AG09309 (cell line): ENCODE measurements around the gene PPM1N.

Source experiments
- DNase-seq: peaks from one replicate; pipeline ENCODE4 v3.0.0-alpha.2; 2010; ENCODE audit warnings: low read depth
- H3K4me3 ChIP-seq: 2 replicates; pipeline ENCODE4 v1.5.1; 2011; ENCODE audit warnings: mild to moderate bottlenecking, low read depth, low read length, moderate library complexity; ENCODE audit not compliant: control insufficient read depth
- TF ChIP-seq, protein P1 (sequence below): IDR thresholded peaks from 2 replicates; pipeline ENCODE4 v1.5.1; 2011; ENCODE audit warnings: mild to moderate bottlenecking, low read depth, low read length, inconsistent platforms; ENCODE audit not compliant: insufficient read depth, control insufficient read depth; ENCODE audit errors: missing control alignments

The PPM1N gene

DNA sequence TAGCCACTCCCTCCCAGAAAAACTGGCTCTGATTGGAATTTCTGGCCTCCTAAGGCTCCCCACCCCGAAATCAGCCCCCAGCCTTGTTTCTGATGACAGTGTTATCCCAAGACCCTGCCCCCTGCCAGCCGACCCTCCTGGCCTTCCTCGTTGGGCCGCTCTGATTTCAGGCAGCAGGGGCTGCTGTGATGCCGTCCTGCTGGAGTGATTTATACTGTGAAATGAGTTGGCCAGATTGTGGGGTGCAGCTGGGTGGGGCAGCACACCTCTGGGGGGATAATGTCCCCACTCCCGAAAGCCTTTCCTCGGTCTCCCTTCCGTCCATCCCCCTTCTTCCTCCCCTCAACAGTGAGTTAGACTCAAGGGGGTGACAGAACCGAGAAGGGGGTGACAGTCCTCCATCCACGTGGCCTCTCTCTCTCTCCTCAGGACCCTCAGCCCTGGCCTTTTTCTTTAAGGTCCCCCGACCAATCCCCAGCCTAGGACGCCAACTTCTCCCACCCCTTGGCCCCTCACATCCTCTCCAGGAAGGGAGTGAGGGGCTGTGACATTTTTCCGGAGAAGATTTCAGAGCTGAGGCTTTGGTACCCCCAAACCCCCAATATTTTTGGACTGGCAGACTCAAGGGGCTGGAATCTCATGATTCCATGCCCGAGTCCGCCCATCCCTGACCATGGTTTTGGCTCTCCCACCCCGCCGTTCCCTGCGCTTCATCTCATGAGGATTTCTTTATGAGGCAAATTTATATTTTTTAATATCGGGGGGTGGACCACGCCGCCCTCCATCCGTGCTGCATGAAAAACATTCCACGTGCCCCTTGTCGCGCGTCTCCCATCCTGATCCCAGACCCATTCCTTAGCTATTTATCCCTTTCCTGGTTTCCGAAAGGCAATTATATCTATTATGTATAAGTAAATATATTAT is 24.3 kb upstream of the PPM1N start:
- no peak overlapping the region for H3K4me3 ChIP-seq
- DNase-seq = no peak
- TF ChIP-seq, protein P1, sequence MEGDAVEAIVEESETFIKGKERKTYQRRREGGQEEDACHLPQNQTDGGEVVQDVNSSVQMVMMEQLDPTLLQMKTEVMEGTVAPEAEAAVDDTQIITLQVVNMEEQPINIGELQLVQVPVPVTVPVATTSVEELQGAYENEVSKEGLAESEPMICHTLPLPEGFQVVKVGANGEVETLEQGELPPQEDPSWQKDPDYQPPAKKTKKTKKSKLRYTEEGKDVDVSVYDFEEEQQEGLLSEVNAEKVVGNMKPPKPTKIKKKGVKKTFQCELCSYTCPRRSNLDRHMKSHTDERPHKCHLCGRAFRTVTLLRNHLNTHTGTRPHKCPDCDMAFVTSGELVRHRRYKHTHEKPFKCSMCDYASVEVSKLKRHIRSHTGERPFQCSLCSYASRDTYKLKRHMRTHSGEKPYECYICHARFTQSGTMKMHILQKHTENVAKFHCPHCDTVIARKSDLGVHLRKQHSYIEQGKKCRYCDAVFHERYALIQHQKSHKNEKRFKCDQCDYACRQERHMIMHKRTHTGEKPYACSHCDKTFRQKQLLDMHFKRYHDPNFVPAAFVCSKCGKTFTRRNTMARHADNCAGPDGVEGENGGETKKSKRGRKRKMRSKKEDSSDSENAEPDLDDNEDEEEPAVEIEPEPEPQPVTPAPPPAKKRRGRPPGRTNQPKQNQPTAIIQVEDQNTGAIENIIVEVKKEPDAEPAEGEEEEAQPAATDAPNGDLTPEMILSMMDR = no peak

GRCh38 chr19:45474606-45475521 is 23.4 kb upstream of the PPM1N start:
- no peak for DNase-seq
- H3K4me3 ChIP-seq = no peak overlapping the region
- TF ChIP-seq, protein P1 = no peak

DNA sequence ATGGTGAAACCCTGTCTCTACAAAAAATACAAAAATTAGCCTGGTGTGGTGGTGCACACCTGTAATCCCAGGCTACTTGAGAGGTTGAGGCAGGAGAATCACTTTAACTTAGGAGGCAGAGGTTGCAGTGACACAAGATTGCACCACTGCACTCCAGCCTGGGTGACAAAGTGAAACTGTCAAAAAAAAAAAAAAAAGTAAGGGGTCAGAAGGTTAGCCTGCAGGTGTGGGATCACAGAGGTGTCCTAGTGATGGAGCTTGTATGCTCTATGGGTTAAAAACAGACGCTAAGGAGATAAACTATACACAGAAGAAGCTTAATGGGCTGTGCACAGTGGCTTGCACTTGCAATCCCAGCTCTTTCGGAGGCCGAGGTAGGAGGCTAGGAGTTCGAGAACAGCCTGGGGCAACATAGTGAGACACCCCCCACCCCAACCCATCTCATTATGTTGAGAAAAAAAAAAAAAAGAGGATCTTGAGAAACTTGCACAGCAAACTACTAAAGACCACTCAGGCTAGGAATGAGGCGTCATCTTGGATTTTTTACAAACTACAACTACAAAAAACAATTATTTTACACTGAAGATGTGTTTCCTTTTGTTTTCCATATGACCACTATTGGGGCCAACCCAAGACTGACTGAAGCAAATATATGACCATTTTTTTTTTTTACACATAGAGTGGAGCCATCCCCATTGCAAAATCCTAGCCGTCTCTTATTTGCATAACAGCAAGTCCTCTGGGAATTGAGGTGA is 22.5 kb upstream of the PPM1N start:
- TF ChIP-seq, protein P1 = no peak
- no peak overlapping the region for H3K4me3 ChIP-seq
- no peak for DNase-seq

GRCh38 chr19:45476304-45476703 is 21.9 kb upstream of the PPM1N start:
- no peak for DNase-seq
- TF ChIP-seq, protein P1 = no peak
- no peak overlapping the region for H3K4me3 ChIP-seq

- TF ChIP-seq, protein P1 = no peak
- no peak for DNase-seq
- no peak overlapping the region for H3K4me3 ChIP-seq
Measured at GRCh38 chr19:45477186-45477585, 21.1 kb upstream of the PPM1N start.
